H1 (cell line): Measurements from ENCODE around the gene PNPLA3. TPM values are rescaled to one million over a fixed set of nuclear protein-coding genes. Genes with fewer than 3 reads are reported as not detected.

ENCODE experiments used
- CTCF ChIA-PET: fragments of 300-600 bp; sonication (Branson Sonifier 250); formaldehyde crosslinking; loops from one replicate; lab custom pipeline; 2021; ENCODE audit not compliant: partially characterized antibody; lab: Charles Lee
- POLR2A ChIA-PET: fragments of 300-600 bp; sonication (Branson Sonifier 250); formaldehyde crosslinking; loops from one replicate; lab custom pipeline; 2021; ENCODE audit warnings: inconsistent platforms; ENCODE audit not compliant: partially characterized antibody; lab: Charles Lee
- DNase-seq, 2 experiments: peaks; one replicate each; pipeline versions ENCODE4 v3.0.0 to v3.0.0-alpha.2; 2010 to 2022; ENCODE audit warnings: low spot score in 2 of 2, low read depth in 1 of 2, mixed read lengths in 1 of 2
- FAIRE-seq: peaks from 2 replicates; lab custom pipeline; 2011; peaks lifted over from hg19 to GRCh38; lab: Jason Lieb, UNC
- H2AFZ ChIP-seq: 2 replicates; pipeline ENCODE4 v1.8.1; 2012; ENCODE audit warnings: low read length, inconsistent platforms
- H2AK5ac ChIP-seq: 2 replicates; pipeline ENCODE4 v1.6.1; 2013; ENCODE audit warnings: low read depth, low read length
- H2BK120ac ChIP-seq: replicated peaks from 2 replicates; pipeline ENCODE3; 2013; ENCODE audit warnings: low read depth, low read length, inconsistent platforms
- H2BK12ac ChIP-seq: 2 replicates; pipeline ENCODE4 v1.6.1; 2013; ENCODE audit warnings: low read depth, low read length
- H2BK15ac ChIP-seq: 2 replicates; pipeline ENCODE4 v1.6.1; 2013; ENCODE audit warnings: low read length
- H2BK20ac ChIP-seq: 2 replicates; pipeline ENCODE4 v1.6.1; 2013; ENCODE audit warnings: low read length
- H2BK5ac ChIP-seq: 2 replicates; pipeline ENCODE4 v1.6.1; 2013; ENCODE audit warnings: low read depth, low read length
- H3K14ac ChIP-seq: 2 replicates; pipeline ENCODE4 v1.6.1; 2013; ENCODE audit warnings: inconsistent platforms; ENCODE audit not compliant: insufficient read length
- H3K18ac ChIP-seq: 2 replicates; pipeline ENCODE4 v1.6.1; 2013; ENCODE audit warnings: low read length; ENCODE audit errors: extremely low read depth
- H3K23ac ChIP-seq: 2 replicates; pipeline ENCODE4 v1.6.1; 2013; ENCODE audit warnings: inconsistent platforms; ENCODE audit not compliant: insufficient read length
- H3K23me2 ChIP-seq: 2 replicates; pipeline ENCODE4 v1.6.1; 2013; ENCODE audit warnings: low read depth, low read length
- H3K27ac ChIP-seq: 2 replicates; pipeline ENCODE4 v1.6.1; 2011; ENCODE audit warnings: low read depth, low read length, inconsistent platforms
- H3K27me3 ChIP-seq, 4 experiments: replicated peaks in 1 of 4; 1 replicate in 1 of 4; 2 replicates in 3 of 4; pipeline versions ENCODE4 v1.6.1 to v1.8.1; 2011 to 2013; ENCODE audit warnings: low read length in 3 of 4, mild to moderate bottlenecking in 3 of 4, inconsistent platforms in 2 of 4, mixed read lengths in 2 of 4, moderate library complexity in 1 of 4; ENCODE audit not compliant: control insufficient read depth in 3 of 4, insufficient read depth in 3 of 4; ENCODE audit errors: extremely low read depth in 1 of 4
- H3K36me3 ChIP-seq, 4 experiments: 2 replicates each; pipeline versions ENCODE4 v1.6.1 to v1.8.1; 2011 to 2013; ENCODE audit warnings: mild to moderate bottlenecking in 4 of 4, low read length in 3 of 4, moderate library complexity in 2 of 4, control low read depth in 1 of 4, inconsistent platforms in 1 of 4; ENCODE audit not compliant: insufficient read depth in 4 of 4, control insufficient read depth in 2 of 4
- H3K4ac ChIP-seq: replicated peaks from 2 replicates; pipeline ENCODE3; 2013; ENCODE audit warnings: low read length, low read depth, mixed read lengths, inconsistent platforms; ENCODE audit not compliant: insufficient read length
- H3K4me1 ChIP-seq, 4 experiments: replicated peaks in 1 of 4; 1 replicate in 1 of 4; 2 replicates in 3 of 4; pipeline versions ENCODE4 v1.6.1 to v1.8.1; 2011 to 2013; ENCODE audit warnings: low read length in 3 of 4, inconsistent platforms in 2 of 4, mixed read lengths in 1 of 4; ENCODE audit not compliant: insufficient read depth in 4 of 4, control insufficient read depth in 3 of 4
- H3K4me2 ChIP-seq, 2 experiments: 2 replicates each; pipeline versions ENCODE4 v1.6.1 to v1.8.1; 2011 to 2013; ENCODE audit warnings: low read depth in 2 of 2, low read length in 2 of 2, control low read depth in 1 of 2, inconsistent platforms in 1 of 2, mild to moderate bottlenecking in 1 of 2; ENCODE audit not compliant: insufficient read depth in 1 of 2
- H3K4me3 ChIP-seq, 4 experiments: fragments of 200-600, 300-600 bp in 1 of 4; sonication (generic), shearing (Covaris generic), sonication (Bioruptor Twin) in 1 of 4; 2 replicates each; pipeline versions ENCODE4 v1.5.1 to v1.8.1; 2011 to 2016; ENCODE audit warnings: low read length in 4 of 4, low read depth in 3 of 4, control low read depth in 2 of 4, inconsistent platforms in 2 of 4, mild to moderate bottlenecking in 2 of 4, mixed read lengths in 1 of 4, moderate library complexity in 1 of 4; ENCODE audit not compliant: insufficient read depth in 2 of 4; ENCODE audit errors: extremely low read depth in 1 of 4
- H3K56ac ChIP-seq: replicated peaks from 2 replicates; pipeline ENCODE3; 2013; ENCODE audit warnings: low read depth, mild to moderate bottlenecking, mixed read lengths, low read length, inconsistent platforms; ENCODE audit not compliant: insufficient read length
- H3K79me1 ChIP-seq: 2 replicates; pipeline ENCODE4 v1.6.1; 2013; ENCODE audit warnings: low read depth, low read length, control low read depth
- H3K79me2 ChIP-seq, 2 experiments: 2 replicates each; pipeline versions ENCODE4 v1.6.1 to v1.8.1; 2012 to 2013; ENCODE audit warnings: low read length in 2 of 2, mild to moderate bottlenecking in 2 of 2, inconsistent platforms in 1 of 2; ENCODE audit not compliant: insufficient read depth in 2 of 2, control insufficient read depth in 1 of 2
- H3K9ac ChIP-seq, 4 experiments: replicated peaks in 1 of 4; 1 replicate in 1 of 4; 2 replicates in 3 of 4; pipeline versions ENCODE4 v1.6.1 to v1.8.1; 2011 to 2013; ENCODE audit warnings: low read depth in 3 of 4, low read length in 3 of 4, control low read depth in 2 of 4, mild to moderate bottlenecking in 2 of 4, moderate library complexity in 2 of 4, inconsistent platforms in 1 of 4; ENCODE audit errors: extremely low read depth in 1 of 4
- H3K9me3 ChIP-seq, 2 experiments: 2 replicates each; pipeline versions ENCODE4 v1.6.1 to v1.8.1; 2012 to 2013; ENCODE audit warnings: mild to moderate bottlenecking in 2 of 2, moderate library complexity in 2 of 2, control low read depth in 1 of 2, inconsistent platforms in 1 of 2, low read depth in 1 of 2, low read length in 1 of 2, mixed read lengths in 1 of 2; ENCODE audit not compliant: insufficient read depth in 2 of 2
- H4K20me1 ChIP-seq, 2 experiments: replicated peaks in 1 of 2; 2 replicates each; pipeline versions ENCODE3 to v1.8.1; 2011 to 2013; ENCODE audit warnings: inconsistent platforms in 2 of 2, low read length in 2 of 2, mild to moderate bottlenecking in 1 of 2; ENCODE audit not compliant: insufficient read depth in 2 of 2, control insufficient read depth in 1 of 2
- H4K5ac ChIP-seq: 2 replicates; pipeline ENCODE4 v1.6.1; 2013; ENCODE audit warnings: low read length, low read depth, mixed read lengths, inconsistent platforms; ENCODE audit not compliant: insufficient read length
- H4K8ac ChIP-seq: 2 replicates; pipeline ENCODE4 v1.8.0; 2013; ENCODE audit warnings: mild to moderate bottlenecking, moderate library complexity, low read length, inconsistent platforms; ENCODE audit not compliant: insufficient read depth; ENCODE audit errors: extremely low read depth
- H4K91ac ChIP-seq: replicated peaks from 2 replicates; pipeline ENCODE3; 2013; ENCODE audit warnings: low read length, mixed read lengths, inconsistent platforms; ENCODE audit not compliant: insufficient read length
- CHD1 ChIP-seq: IDR thresholded peaks from 2 replicates; pipeline ENCODE4 v1.6.1; 2012; ENCODE audit warnings: low read depth, low read length, improper control_type of control experiment
- E2F6 ChIP-seq: IDR thresholded peaks from 2 replicates; pipeline ENCODE4 v1.6.1; 2012; ENCODE audit warnings: inconsistent platforms
- WGBS, 2 experiments: shearing (Covaris generic) in 1 of 2; methylation state at CpG; one replicate each; pipeline versions ENCODE4 v1.1.6 to v1.1.7; 2013 to 2015; ENCODE audit warnings: low lambda C conversion rate in 2 of 2, mixed read lengths in 2 of 2, inconsistent platforms in 1 of 2, low coverage in 1 of 2, missing lambda C conversion rate in 1 of 2; ENCODE audit not compliant: insufficient replicate concordance in 2 of 2, insufficient coverage in 1 of 2, insufficient read length in 1 of 2; ENCODE audit errors: extremely low coverage in 1 of 2, missing lambda C conversion rate in 1 of 2; 5-methylcytosine and 5-hydroxymethylcytosine counted together
- polyA plus RNA-seq, 7 experiments: library from polyadenylated mRNA; depleted of rRNA in 3 of 7; stranded (reverse) in 5 of 7; unstranded in 2 of 7; fragments of >200 nt in 5 of 7; fragments of 200-250 nt in 2 of 7; gene quantifications; 1 replicate in 5 of 7; 2 replicates in 1 of 7; 4 replicates in 1 of 7; pipeline versions ENCODE4 v1.2.1 to v1.2.3, GENCODE V29; 2011 to 2013; ENCODE audit warnings: missing spikeins in 2 of 7, mixed read lengths in 2 of 7
- total RNA-seq: library from RNA; stranded (reverse); fragmentation: NEBNext Ultra II Directional; extraction: Animal tissue kit (Norgen Biotek cat#: 25700); gene quantifications from 2 replicates; pipeline ENCODE4 v1.2.1, GENCODE V29; 2021

The PNPLA3 gene
- total and polyA plus RNA-seq, 2 of the 8 experiments (the other 6 are each of a cell fraction or from before 2014, with no cell fraction given): 17.5 to 23.4 TPM

- no peak overlapping the region for H2BK20ac ChIP-seq
- H2BK12ac ChIP-seq: peak overlapping the region; percentile 60; the same call in 1 of the 2 replicates
- H2AFZ ChIP-seq: no peak overlapping the region
- no peak overlapping the region for H3K4me2 ChIP-seq
- no peak overlapping the region for H3K4ac ChIP-seq
- no peak overlapping the region for H4K5ac ChIP-seq
- H4K20me1 ChIP-seq: peaks cover 3 to 8% of the 10 kb centered on the region in 2 experiments
- H3K9me3 ChIP-seq: no peaks in the 10 kb centered on the region
- ChIA-PET POLR2A (interaction anchor here (1.2 to 2.4 kb wide), 2 partner anchors 10 to 21 kb away, joined by 5 to 7 read pairs; no protein-coding TSS in a partner anchor), CTCF (interaction anchor here (0.9 to 21.4 kb wide), 6 partner anchors 9 to 792 kb away, joined by 3 to 226 read pairs (median 4); no protein-coding TSS in a partner anchor)
- H3K56ac ChIP-seq: no peak overlapping the region
- 0 out of 2 replicates have a peak overlapping the region, but pooled peaks have one; percentile 55 for H2BK15ac ChIP-seq
- H3K23ac ChIP-seq: no peak overlapping the region
- peaks cover 0 to 4% (median 1%) of the 10 kb centered on the region in 4 experiments; a peak in 3 of 7 replicates for H3K27me3 ChIP-seq
- H3K23me2 ChIP-seq: peaks cover 11% of the 10 kb centered on the region; the same call in 1 of the 2 replicates
- H3K4me1 ChIP-seq: peaks cover 0 to 12% (median 5%) of the 10 kb centered on the region in 4 experiments; a peak in 5 of 7 replicates
- H2BK5ac ChIP-seq: no peak overlapping the region
- no peaks in the 10 kb centered on the region for H3K79me2 ChIP-seq
- H3K9ac ChIP-seq: no peak overlapping the region
- no peak overlapping the region for H4K91ac ChIP-seq
- TF ChIP-seq E2F6: no peak
- TF ChIP-seq CHD1: no peak
- no peak overlapping the region for H3K27ac ChIP-seq
- no peak overlapping the region for H3K4me3 ChIP-seq
- WGBS, 2 experiments: 80% methylated on average over 5 of the region's 5 CpGs; no CpG with 5 or more reads in 1 of the 2 experiments
- no peak overlapping the region for H3K14ac ChIP-seq
- no peak overlapping the region; the same call in 1 of the 2 replicates for H4K8ac ChIP-seq
- FAIRE-seq (no peak), DNase-seq (no peak)
- H3K36me3 ChIP-seq: no peaks in the 10 kb centered on the region
- no peaks in the 10 kb centered on the region; the same call in 1 of the 2 replicates for H3K79me1 ChIP-seq
- H2BK120ac ChIP-seq: no peak overlapping the region
- no peak overlapping the region for H2AK5ac ChIP-seq
- no peak overlapping the region for H3K18ac ChIP-seq
These were observed 30.3 kb upstream of the PNPLA3 start for GRCh38 chr22:43893266-43893665.
